ENCODE data around the gene SPAG9.

SPAG9 gene

DNA sequence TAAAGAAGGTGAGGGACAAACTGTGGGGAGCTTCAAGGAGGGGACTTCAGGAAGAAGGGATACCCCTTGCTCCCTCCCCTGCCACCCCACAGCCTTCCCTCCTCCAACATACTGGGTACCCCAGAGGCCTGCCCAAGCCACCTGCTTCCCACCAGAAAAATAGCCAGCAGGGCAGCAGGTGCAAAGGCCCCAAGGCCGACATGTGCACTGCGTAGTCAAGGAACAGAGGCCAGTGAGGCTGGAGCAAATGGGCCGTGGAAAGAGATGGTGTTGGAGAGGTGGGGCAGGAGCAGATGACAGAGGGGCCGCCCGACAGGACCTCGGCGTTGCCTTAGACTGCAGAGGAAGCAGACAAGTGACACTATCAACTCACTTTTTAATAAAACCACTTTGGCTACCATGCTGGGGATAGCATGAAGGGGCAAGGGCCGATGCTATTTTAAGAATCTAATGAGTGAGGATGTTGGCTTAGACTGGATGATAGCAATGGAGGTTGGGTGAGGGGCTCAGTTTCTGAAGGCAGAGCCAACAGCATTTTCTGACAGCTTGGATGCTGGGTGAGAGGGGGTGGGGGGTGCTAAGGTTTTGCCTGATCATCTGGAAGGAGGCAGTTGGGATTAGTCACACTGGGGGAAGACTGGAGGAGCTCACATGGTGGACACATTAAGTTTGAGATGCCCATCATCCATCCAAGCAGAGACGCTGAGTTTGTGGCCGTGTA lies 181.7 kb downstream of the SPAG9 start:
- H3K9me3 ChIP-seq (ENCODE audit: low read length), result no peaks in the 10 kb centered on the region
- no peak overlapping the region for H3K9ac ChIP-seq (ENCODE audit: low read length)
- H3K27me3 ChIP-seq (ENCODE audit: control insufficient read depth in 1 of 2, insufficient read depth in 2 of 2, low read length in 2 of 2), result no peaks in the 10 kb centered on the region
- no peak overlapping the region for H3K4me3 ChIP-seq (ENCODE audit: low read depth in 1 of 2, low read length in 2 of 2)
- no peak overlapping the region for H3K27ac ChIP-seq (ENCODE audit: low read depth, low read length)
- H3K36me3 ChIP-seq (ENCODE audit: insufficient read depth, low read length), result no peaks in the 10 kb centered on the region
- H3K4me1 ChIP-seq (ENCODE audit: insufficient read depth, low read length), result peaks cover 9% of the 10 kb centered on the region

DNA sequence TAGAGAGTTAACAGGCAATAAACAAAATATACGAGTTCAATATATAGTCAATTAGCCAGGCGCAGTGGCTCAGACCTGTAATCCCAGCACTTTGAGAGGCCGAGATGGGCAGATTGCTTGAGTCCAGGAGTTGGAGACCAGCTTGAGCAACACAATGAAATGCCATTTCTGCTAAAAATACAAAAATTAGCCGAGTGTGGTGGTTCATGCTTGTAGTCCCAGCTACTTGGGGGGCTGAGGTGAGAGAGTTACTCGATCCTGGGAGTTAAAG lies 184.7 kb downstream of the SPAG9 start:
- H3K9me3 ChIP-seq (ENCODE audit: low read length), result no peaks in the 10 kb centered on the region
- no peak overlapping the region for H3K4me3 ChIP-seq (ENCODE audit: low read depth in 1 of 2, low read length in 2 of 2)
- H3K9ac ChIP-seq (ENCODE audit: low read length), result no peak overlapping the region
- no peaks in the 10 kb centered on the region for H3K36me3 ChIP-seq (ENCODE audit: insufficient read depth, low read length)
- no peaks in the 10 kb centered on the region for H3K27me3 ChIP-seq (ENCODE audit: control insufficient read depth in 1 of 2, insufficient read depth in 2 of 2, low read length in 2 of 2)
- H3K4me1 ChIP-seq (ENCODE audit: insufficient read depth, low read length), result peaks cover 11% of the 10 kb centered on the region
- H3K27ac ChIP-seq (ENCODE audit: low read depth, low read length), result no peak overlapping the region

DNA sequence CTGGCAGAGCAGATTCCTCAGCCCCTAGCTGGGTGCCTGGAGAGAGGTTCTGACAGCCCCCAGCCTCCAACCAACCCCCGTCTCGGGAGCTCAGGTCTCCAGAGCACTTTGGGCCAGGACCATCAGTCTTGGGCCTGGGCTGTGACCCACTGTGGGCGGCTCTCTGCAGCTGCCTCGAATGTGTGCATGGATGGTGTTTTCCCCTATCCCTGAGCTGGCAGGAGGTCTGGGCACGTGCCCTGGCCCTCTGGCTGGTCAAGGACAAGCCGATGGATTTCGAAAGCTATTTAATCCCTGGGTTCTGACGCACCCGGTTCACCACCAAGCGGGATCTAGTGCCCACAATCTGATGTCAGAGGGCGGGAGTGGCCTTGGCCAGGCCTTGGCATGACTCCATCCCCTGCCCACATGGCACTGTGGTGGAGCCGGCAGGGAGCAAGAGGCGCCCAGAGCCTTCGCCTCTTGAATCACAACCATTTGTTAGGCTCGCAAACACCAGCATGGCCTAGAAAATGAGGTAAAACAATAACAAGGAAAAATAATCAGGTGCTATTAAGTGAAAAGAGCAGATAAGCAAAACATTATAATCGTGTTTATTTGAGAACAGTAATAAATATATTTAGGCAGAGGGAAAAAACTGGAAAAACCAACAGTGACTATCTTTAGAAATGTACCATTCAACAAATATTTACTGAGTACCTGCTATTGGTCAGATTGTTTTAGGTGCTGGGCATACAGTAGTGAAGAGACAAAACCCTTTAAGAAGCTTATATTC lies 185.3 kb downstream of the SPAG9 start:
- no peak overlapping the region for H3K9ac ChIP-seq (ENCODE audit: low read length)

DNA sequence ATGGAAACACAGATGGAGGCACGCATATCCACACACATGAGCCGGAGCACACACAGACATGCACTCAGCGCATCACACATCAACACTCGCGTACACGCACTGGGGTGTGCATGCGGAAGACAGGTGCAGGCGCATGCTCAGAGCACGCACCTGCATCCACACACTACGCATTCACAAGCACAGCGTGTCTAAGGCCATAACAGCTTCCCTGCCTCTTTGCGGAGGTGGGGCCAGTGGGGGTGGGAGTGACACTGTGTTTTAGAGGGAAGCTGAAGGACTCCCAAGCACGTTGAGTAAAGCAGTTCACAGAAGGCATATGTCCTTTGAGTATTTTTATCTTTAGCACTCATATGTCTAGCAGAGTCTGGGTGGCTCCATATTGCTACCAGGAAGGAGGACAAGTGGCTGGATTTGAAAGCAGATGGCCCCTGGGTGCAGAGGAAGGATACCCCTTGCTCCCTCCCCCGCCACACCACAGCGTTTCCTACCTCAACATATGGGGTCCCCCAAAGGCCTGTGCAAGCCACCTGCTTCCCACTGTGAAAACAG lies 185.9 kb downstream of the SPAG9 start:
- Histone ChIP-seq H3K27ac (ENCODE audit: low read depth, low read length) (no peak overlapping the region), H3K4me1 (ENCODE audit: insufficient read depth, low read length) (peaks cover 23% of the 10 kb centered on the region), H3K27me3 (ENCODE audit: control insufficient read depth in 1 of 2, insufficient read depth in 2 of 2, low read length in 2 of 2) (no peaks in the 10 kb centered on the region), H3K36me3 (ENCODE audit: insufficient read depth, low read length) (no peaks in the 10 kb centered on the region), H3K9me3 (ENCODE audit: low read length) (no peaks in the 10 kb centered on the region), H3K9ac (ENCODE audit: low read length) (no peak overlapping the region), H3K4me3 (ENCODE audit: low read depth in 1 of 2, low read length in 2 of 2) (no peak overlapping the region)

More for the DNA sequence above, 185.3 kb downstream of the SPAG9 start:
- Histone ChIP-seq H3K27me3 (ENCODE audit: control insufficient read depth in 1 of 2, insufficient read depth in 2 of 2, low read length in 2 of 2) (no peaks in the 10 kb centered on the region), H3K27ac (ENCODE audit: low read depth, low read length) (no peak overlapping the region), H3K9me3 (ENCODE audit: low read length) (no peaks in the 10 kb centered on the region), H3K36me3 (ENCODE audit: insufficient read depth, low read length) (no peaks in the 10 kb centered on the region), H3K4me3 (ENCODE audit: low read depth in 1 of 2, low read length in 2 of 2) (no peak overlapping the region), H3K4me1 (ENCODE audit: insufficient read depth, low read length) (peaks cover 16% of the 10 kb centered on the region)

DNA sequence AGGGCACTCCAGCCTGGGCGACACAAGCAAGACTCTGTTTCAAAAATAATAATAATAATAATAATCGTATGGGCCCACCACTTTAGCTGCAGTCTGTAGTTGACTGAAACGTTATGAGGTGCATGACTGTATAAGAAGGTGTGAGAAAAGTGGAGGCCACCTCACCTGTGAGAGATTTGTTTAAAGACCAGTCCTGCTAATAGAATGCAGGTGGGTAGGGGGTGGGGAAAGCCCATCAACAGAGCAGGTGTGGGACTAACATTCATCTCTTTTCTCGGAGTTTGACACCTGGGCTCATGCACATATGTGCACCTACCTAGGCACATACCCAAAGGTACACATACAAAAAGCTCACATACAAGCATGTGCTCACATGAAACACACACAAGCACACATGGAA lies 186.5 kb downstream of the SPAG9 start:
- Histone ChIP-seq H3K4me1 (ENCODE audit: insufficient read depth, low read length) (peaks cover 28% of the 10 kb centered on the region), H3K27ac (ENCODE audit: low read depth, low read length) (no peak overlapping the region), H3K9me3 (ENCODE audit: low read length) (no peaks in the 10 kb centered on the region), H3K27me3 (ENCODE audit: control insufficient read depth in 1 of 2, insufficient read depth in 2 of 2, low read length in 2 of 2) (no peaks in the 10 kb centered on the region), H3K36me3 (ENCODE audit: insufficient read depth, low read length) (no peaks in the 10 kb centered on the region), H3K4me3 (ENCODE audit: low read depth in 1 of 2, low read length in 2 of 2) (no peak overlapping the region), H3K9ac (ENCODE audit: low read length) (no peak overlapping the region)

DNA sequence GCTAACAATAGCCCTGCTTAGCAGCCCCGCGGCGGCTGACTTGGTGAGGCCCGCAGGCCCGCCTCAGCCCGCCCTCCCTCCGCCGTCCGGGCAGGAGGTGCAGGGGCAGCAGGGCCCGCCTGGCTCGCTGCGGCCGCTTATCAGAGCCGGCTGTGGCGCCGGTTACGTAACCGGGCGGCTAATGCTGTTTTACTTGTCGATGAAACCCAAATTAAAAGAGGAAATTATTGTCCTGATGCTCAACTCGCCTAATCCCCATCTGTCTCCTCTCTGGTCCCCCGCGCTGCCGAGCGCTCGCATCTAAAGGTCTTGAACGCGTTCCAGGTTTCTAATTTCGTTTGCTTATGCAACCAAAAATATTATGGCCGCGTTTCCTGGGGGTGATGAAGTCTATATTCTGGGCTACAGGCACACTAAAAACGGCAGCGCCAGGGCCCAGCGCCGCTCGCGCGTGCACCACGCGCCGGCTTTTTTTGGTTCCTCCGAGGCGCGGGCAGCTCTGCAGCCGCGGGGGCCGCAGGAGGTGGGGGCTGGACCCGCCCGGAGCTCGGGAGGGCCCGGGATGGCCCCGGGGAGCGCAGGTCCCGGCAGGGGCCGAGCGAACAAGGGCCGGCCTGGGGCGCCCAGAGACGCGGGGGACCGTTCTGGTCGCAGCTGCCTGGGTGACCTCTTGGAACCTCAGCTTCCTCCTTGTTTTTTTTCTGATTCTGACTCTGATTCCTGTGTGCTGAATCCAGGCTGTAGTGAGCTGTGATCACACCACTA lies 189.3 kb downstream of the SPAG9 start:
- no peaks in the 10 kb centered on the region for H3K27me3 ChIP-seq (ENCODE audit: control insufficient read depth in 1 of 2, insufficient read depth in 2 of 2, low read length in 2 of 2)
- H3K9ac ChIP-seq (ENCODE audit: low read length), result peak overlapping the region; percentile 61
- H3K4me3 ChIP-seq (ENCODE audit: low read depth in 1 of 2, low read length in 2 of 2), result peak overlapping the region; percentile 11 to 51
- H3K36me3 ChIP-seq (ENCODE audit: insufficient read depth, low read length), result no peaks in the 10 kb centered on the region
- H3K4me1 ChIP-seq (ENCODE audit: insufficient read depth, low read length), result peaks cover 29% of the 10 kb centered on the region
- no peaks in the 10 kb centered on the region for H3K9me3 ChIP-seq (ENCODE audit: low read length)
- H3K27ac ChIP-seq (ENCODE audit: low read depth, low read length), result peak overlapping the region; percentile 99

DNA sequence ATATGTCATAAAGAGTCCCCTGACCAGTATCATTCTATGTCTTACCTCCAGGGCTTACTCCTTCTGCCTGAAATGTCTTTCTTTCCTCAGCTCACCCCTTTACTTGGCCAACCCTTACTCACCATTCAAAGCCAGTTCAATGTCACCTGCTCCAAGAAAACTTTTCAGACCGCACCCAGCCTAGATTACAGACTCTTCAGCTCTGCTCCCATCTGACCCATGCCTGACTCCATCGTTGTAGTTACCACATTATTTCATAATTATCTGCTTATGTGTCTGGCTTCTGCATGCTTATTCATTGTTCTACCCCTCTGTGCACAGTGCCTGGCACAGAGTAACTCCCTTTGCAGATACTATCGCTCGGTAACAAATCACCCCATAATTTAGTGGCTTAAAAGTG lies 192.0 kb downstream of the SPAG9 start:
- Histone ChIP-seq H3K27me3 (ENCODE audit: control insufficient read depth in 1 of 2, insufficient read depth in 2 of 2, low read length in 2 of 2) (no peaks in the 10 kb centered on the region), H3K9me3 (ENCODE audit: low read length) (no peaks in the 10 kb centered on the region), H3K9ac (ENCODE audit: low read length) (no peak overlapping the region), H3K36me3 (ENCODE audit: insufficient read depth, low read length) (no peaks in the 10 kb centered on the region), H3K27ac (ENCODE audit: low read depth, low read length) (no peak overlapping the region), H3K4me3 (ENCODE audit: low read depth in 1 of 2, low read length in 2 of 2) (no peak overlapping the region), H3K4me1 (ENCODE audit: insufficient read depth, low read length) (peaks cover 33% of the 10 kb centered on the region)

DNA sequence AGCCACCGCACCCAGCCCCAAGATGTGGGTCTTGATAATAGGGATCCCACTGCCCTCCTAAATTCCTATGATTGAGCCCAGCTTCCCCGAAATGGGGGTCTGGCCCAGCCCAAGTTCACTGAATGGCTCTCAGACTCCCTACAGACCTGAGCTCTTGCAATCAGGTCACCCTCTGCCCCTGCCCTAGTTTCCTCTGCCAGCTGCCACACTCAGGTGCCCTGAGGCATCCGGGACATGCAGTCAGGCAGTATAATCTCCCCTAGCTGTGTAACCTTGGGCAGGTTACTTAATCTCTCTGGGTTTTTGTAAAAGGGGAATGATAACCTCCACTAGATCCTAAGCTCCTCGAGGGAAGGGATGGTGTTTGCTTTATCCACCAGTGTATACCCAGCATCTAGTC lies 193.4 kb downstream of the SPAG9 start:
- H3K36me3 ChIP-seq (ENCODE audit: insufficient read depth, low read length), result no peaks in the 10 kb centered on the region
- no peaks in the 10 kb centered on the region for H3K9me3 ChIP-seq (ENCODE audit: low read length)
- H3K27ac ChIP-seq (ENCODE audit: low read depth, low read length), result no peak overlapping the region
- H3K4me1 ChIP-seq (ENCODE audit: insufficient read depth, low read length), result peaks cover 41% of the 10 kb centered on the region
- no peaks in the 10 kb centered on the region for H3K27me3 ChIP-seq (ENCODE audit: control insufficient read depth in 1 of 2, insufficient read depth in 2 of 2, low read length in 2 of 2)
- H3K4me3 ChIP-seq (ENCODE audit: low read depth in 1 of 2, low read length in 2 of 2), result no peak overlapping the region
- no peak overlapping the region for H3K9ac ChIP-seq (ENCODE audit: low read length)

DNA sequence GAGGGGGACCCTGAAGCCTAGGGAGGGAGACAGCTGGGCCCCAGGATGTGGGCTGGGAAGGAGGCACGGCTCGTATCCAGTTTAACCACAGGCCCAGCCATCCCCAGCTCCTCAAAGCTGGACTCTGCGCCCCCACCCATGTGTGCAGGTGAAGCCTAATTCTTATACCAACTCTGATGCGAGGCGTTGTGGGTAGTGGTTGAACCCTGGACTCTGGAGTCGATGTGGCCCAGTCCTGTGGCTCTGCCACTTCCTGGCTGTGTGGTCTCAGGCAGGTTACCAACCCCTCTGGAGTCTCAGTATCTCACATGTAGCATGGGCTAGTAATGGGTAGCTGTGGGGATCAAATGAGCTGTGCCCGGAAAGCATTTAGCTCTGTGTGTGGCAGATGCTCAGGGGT lies 194.1 kb downstream of the SPAG9 start:
- peaks cover 37% of the 10 kb centered on the region for H3K4me1 ChIP-seq (ENCODE audit: insufficient read depth, low read length)
- no peak overlapping the region for H3K4me3 ChIP-seq (ENCODE audit: low read depth in 1 of 2, low read length in 2 of 2)
- no peaks in the 10 kb centered on the region for H3K36me3 ChIP-seq (ENCODE audit: insufficient read depth, low read length)

DNA sequence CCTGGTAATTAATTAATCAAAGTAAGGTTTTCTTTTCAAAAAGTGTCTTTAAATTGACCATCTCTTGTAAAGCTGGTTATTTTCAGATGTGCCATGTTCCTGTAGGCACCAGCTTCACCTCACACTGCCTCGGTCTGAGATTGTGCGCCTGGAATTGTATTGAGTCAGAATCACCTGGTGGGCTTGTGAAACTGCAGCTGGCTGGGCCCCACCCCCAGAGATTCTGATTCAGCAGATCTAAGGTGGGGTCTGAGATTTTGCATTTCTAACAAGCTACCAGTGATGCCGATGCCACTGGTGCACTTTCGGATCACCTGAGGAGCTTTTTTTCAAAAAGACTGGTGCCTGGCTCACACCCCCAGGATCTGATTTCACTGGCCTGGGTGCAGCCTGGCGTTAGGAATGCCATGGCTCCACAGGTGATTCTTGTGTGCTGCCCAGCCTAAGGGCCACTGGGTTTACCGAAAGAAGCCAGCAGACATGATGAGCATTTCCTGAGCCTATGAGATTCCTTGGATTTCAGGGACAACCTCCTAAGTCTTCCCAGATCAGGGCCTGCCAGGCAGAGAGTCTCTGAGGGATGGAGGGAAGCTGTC lies 195.3 kb downstream of the SPAG9 start:
- H3K4me3 ChIP-seq (ENCODE audit: low read depth in 1 of 2, low read length in 2 of 2), result no peak overlapping the region
- no peaks in the 10 kb centered on the region for H3K9me3 ChIP-seq (ENCODE audit: low read length)
- H3K4me1 ChIP-seq (ENCODE audit: insufficient read depth, low read length), result peaks cover 35% of the 10 kb centered on the region
- H3K27ac ChIP-seq (ENCODE audit: low read depth, low read length), result no peak overlapping the region
- no peak overlapping the region for H3K9ac ChIP-seq (ENCODE audit: low read length)
- no peaks in the 10 kb centered on the region for H3K27me3 ChIP-seq (ENCODE audit: control insufficient read depth in 1 of 2, insufficient read depth in 2 of 2, low read length in 2 of 2)
- H3K36me3 ChIP-seq (ENCODE audit: insufficient read depth, low read length), result no peaks in the 10 kb centered on the region

More for the DNA sequence above, 194.1 kb downstream of the SPAG9 start:
- no peak overlapping the region for H3K27ac ChIP-seq (ENCODE audit: low read depth, low read length)
- no peaks in the 10 kb centered on the region for H3K9me3 ChIP-seq (ENCODE audit: low read length)
- H3K9ac ChIP-seq (ENCODE audit: low read length), result no peak overlapping the region
- no peaks in the 10 kb centered on the region for H3K27me3 ChIP-seq (ENCODE audit: control insufficient read depth in 1 of 2, insufficient read depth in 2 of 2, low read length in 2 of 2)

DNA sequence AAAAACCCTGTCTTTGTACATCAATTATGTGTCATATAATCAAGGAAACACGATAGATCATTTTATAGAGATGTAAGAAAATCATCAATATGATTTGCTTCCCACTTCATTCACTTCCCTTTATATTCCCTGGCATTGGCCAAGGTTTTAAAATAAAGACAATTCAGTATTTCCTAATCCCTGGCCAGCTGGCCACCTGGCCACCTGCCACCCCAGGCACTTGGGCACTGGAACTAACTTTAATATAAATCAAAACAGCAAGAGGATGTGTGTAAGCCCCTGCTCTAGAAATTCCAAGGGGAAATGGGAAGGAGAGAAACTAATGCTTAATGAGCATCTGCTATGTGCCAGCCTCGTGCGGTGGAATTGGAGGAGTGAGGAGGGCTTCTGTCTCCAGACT lies 195.9 kb downstream of the SPAG9 start:
- Histone ChIP-seq H3K9ac (ENCODE audit: low read length) (no peak overlapping the region), H3K9me3 (ENCODE audit: low read length) (no peaks in the 10 kb centered on the region), H3K36me3 (ENCODE audit: insufficient read depth, low read length) (no peaks in the 10 kb centered on the region), H3K4me3 (ENCODE audit: low read depth in 1 of 2, low read length in 2 of 2) (no peak overlapping the region), H3K27ac (ENCODE audit: low read depth, low read length) (no peak overlapping the region), H3K27me3 (ENCODE audit: control insufficient read depth in 1 of 2, insufficient read depth in 2 of 2, low read length in 2 of 2) (no peaks in the 10 kb centered on the region), H3K4me1 (ENCODE audit: insufficient read depth, low read length) (peaks cover 35% of the 10 kb centered on the region)
